ENCODE results near the gene TMEM222. TPM values are rescaled to one million over a fixed set of nuclear protein-coding genes. Genes with fewer than 3 reads are reported as not detected.

Gene TMEM222
- total RNA-seq, 1 donor from 2014 or later: 11.1 TPM

DNA sequence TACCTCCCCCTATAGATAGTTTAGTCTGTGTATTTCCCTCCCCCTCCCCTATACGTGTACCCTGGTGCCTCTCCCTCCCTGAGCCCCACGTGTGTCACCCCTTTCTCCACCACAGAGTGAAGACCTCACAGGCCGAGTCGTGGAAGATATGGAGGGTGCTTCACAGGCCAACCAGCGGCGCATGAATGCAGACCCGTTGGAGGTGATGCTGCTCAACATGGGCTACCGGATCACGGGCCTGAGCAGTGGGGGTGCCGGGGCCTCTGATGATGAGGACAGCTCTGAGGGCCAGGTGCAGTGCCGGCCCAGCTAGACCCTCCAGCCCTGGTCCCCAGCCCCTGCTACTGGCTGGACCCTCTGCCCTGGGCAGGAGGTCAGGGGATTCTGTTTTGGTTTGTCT is 15.9 kb upstream of the TMEM222 start:
- H3K4me3 ChIP-seq (ENCODE audit: low read depth, low read length): no peak overlapping the region
- no peak for DNase-seq (ENCODE audit: low read depth)
- TF ChIP-seq, protein P1, sequence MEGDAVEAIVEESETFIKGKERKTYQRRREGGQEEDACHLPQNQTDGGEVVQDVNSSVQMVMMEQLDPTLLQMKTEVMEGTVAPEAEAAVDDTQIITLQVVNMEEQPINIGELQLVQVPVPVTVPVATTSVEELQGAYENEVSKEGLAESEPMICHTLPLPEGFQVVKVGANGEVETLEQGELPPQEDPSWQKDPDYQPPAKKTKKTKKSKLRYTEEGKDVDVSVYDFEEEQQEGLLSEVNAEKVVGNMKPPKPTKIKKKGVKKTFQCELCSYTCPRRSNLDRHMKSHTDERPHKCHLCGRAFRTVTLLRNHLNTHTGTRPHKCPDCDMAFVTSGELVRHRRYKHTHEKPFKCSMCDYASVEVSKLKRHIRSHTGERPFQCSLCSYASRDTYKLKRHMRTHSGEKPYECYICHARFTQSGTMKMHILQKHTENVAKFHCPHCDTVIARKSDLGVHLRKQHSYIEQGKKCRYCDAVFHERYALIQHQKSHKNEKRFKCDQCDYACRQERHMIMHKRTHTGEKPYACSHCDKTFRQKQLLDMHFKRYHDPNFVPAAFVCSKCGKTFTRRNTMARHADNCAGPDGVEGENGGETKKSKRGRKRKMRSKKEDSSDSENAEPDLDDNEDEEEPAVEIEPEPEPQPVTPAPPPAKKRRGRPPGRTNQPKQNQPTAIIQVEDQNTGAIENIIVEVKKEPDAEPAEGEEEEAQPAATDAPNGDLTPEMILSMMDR (conservative IDR thresholded peaks at IDR 0.05; ENCODE audit: low read depth, low read length): no peak

DNA sequence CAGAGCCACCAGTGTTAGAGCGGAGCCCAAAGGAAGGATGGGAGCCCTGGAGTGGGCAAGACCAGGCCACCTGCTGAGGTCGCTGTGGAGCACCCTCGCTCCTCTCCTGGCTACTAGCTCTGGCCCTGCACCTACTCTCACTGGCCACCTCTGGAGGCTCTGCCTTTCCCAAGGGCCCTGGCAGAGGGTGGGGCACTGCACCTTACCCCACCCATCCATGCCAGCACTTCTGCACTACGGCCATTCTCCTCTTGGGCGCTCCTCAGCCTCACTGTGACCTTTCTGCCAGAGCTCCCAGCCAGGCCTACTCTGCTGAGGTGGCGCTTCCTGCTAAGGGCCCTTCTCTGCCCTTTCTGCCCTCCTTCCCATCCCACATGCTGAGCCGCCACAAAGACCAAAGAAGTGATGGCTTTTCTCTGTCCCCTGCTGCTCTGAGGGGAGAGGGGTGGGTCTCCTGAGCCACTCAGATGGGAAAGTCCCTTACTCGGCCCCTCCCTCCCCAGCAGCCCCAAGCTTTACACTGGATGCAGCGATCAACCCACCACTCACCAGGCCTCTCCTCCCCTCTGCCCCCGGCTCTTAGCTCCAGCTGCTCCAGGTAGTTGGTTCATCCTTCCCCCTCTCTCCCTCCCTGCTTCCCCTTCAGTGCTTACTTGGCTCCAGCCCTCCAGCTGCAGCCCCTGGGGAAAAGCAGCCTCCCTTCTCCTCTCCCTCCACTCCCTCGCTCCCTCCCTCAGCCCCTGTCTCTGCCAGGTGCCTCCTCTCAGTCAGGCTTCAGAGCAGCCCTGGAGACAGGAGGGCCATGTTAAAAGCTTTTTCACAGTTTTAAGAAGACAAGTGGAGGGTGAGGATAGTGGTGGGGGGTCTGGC is 14.8 kb upstream of the TMEM222 start:
- no peak for DNase-seq (ENCODE audit: low read depth)

GRCh38 chr1:27307874-27308598 is 13.9 kb upstream of the TMEM222 start:
- no peak for DNase-seq (ENCODE audit: low read depth)
- H3K4me3 ChIP-seq (ENCODE audit: low read depth, low read length): no peak overlapping the region
- TF ChIP-seq, protein P1 (conservative IDR thresholded peaks at IDR 0.05; ENCODE audit: low read depth, low read length): no peak

More for the DNA sequence above, 14.8 kb upstream of the TMEM222 start:
- TF ChIP-seq, protein P1 (conservative IDR thresholded peaks at IDR 0.05; ENCODE audit: low read depth, low read length): no peak
- H3K4me3 ChIP-seq (ENCODE audit: low read depth, low read length): no peak overlapping the region

DNA sequence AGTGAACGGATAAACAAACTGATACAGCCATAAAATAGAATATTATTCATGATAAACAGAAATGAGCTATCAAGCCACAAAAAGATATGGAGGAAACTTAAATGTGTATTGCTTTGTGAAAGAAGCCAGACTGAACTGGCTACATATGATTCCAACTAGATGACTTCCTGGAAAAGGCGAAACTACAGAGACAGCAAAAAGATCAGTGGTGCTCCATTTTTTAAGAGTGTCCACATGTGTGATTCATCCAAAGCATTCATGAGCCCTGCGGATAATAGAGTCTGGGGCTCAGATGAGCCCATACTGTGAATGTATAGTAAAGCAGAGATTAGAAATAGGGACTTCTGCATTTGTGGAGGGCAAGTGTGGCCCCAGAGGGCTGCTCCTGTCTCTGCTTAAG is 7.8 kb upstream of the TMEM222 start:
- TF ChIP-seq, protein P1 (conservative IDR thresholded peaks at IDR 0.05; ENCODE audit: low read depth, low read length): no peak
- no peak for DNase-seq (ENCODE audit: low read depth)
- no peak overlapping the region for H3K4me3 ChIP-seq (ENCODE audit: low read depth, low read length)

GRCh38 chr1:27314737-27315136 is 7.2 kb upstream of the TMEM222 start:
- TF ChIP-seq, protein P1 (conservative IDR thresholded peaks at IDR 0.05; ENCODE audit: low read depth, low read length): no peak
- no peak overlapping the region for H3K4me3 ChIP-seq (ENCODE audit: low read depth, low read length)
- no peak for DNase-seq (ENCODE audit: low read depth)

DNA sequence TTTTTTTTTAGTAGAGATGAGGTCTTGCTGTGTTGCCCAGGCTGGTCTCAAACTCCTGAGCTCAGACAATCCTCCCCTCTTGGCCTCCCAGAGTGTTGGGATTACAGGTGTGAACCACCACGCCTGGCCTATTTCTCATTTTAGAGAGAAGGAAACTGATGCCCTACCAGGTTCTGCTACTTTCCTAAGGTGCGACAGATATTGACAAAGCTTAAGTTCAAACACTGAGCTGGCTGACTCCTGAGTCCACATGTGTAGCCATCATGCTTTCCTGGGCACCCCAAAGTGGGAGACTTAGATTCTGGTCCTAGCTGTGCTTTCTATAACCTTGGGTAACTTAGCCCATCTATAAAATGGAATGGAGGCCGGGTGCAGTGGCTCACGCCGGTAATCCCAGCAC is 5.1 kb upstream of the TMEM222 start:
- DNase-seq (ENCODE audit: low read depth): no peak
- no peak overlapping the region for H3K4me3 ChIP-seq (ENCODE audit: low read depth, low read length)
- TF ChIP-seq, protein P1 (conservative IDR thresholded peaks at IDR 0.05; ENCODE audit: low read depth, low read length): no peak
